HG03469 (cell line): ENCODE data around the gene PEDS1.
"Not testable (repeated sequence)": the region's sequence is repeated elsewhere in the genome, so short reads cannot be mapped to it uniquely, and the experiment has no call there.

Experiments
- ATAC-seq: cut with Tn5 transposase; IDR thresholded peaks from one replicate; pipeline ENCODE4 v1.9.1; 2021; ENCODE audit warnings: mild to moderate bottlenecking, moderate library complexity, moderate number of reproducible peaks; ENCODE audit not compliant: unreplicated experiment

PEDS1 gene

DNA sequence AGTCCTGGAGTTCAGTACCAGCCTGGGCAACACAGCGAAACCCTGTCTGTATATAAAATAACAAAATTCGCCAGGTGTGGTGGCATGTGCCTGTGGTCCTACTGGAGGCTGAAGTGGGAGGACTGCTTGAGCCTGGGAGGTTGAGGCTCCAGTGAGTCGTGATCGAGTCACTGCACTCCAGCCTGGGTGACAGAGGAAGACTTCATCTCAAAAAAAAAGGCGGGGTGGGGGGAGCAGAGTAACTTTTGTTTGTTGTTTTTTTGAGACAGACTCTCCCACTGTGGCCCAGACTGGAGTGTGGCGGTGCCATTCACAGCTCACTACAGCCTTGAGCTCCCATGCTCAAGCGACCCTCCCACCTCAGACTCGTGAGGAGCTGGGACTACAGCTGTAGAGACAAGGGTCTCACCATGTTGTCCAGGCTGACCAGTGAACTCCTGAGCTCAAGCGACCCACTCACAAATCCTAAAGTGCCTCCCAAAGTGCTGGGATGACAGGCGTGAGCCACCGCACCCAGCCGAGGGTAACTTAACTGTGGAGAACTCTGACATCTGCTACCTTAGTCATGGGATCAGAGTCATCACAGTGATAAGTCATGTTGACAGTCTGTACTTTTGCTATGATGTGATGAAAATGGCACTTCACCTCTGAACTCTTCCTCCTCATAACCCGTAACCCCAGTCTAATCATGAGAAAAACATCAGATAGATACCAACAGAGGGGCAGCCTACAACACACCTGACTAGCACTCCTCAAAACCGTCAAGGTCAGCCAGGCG lies 16.5 kb downstream of the PEDS1 start:
- no peak for ATAC-seq

DNA sequence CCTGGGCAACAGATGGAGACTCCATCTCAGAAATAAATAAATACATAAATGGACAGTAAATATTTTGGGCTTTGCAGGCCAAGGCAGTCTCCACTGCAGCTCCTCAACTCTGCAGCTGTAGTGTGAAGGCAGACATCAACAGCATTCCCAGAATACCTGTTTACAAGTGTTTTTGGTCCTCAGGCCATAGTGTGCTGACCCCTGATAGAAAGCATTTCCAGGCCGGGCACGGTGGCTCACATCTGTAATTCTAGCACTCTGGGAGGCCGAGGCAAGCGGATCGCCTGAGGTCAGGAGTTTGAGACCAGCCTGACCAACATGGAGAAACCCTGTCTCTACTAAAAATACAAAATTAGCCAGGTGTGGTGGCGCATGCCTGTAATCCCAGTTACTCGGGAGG lies 18.4 kb downstream of the PEDS1 start:
- ATAC-seq: not testable (repeated sequence)

DNA sequence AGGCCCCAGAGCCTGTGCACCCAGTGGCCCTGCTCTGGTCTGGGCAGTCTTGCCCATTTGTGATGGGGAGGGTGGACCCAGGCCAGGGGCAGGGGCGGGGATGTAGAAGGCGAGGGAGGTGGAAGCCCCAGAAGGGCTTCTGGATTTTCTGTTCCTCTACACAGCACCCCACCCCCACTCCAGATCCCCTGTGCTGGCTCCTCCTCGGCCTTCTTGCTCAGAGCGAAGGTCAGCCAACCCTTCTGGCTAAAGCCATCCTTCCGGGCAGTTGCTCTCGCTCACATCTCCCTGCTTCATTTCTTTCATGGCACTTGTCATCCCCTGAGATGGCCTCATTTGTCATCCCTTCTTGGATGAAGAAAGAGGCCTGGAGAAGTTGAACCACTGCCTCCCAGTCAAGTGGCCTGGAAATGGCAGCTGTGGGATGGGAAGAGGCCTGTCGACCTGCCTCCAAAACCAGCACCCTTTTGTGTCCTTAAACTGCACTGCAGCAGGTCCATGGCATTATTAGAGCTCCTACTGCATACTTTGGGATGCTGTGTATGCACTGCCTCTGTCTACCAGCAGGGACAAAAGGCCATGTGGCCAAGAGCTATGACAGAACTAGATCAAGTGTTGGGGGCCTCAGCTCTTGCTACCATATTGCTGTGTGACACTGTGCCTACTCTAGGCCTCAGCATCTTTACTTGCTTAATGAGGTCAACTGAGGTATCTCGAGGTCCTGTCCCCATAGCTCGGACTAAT lies 19.9 kb downstream of the PEDS1 start:
- no peak for ATAC-seq

DNA sequence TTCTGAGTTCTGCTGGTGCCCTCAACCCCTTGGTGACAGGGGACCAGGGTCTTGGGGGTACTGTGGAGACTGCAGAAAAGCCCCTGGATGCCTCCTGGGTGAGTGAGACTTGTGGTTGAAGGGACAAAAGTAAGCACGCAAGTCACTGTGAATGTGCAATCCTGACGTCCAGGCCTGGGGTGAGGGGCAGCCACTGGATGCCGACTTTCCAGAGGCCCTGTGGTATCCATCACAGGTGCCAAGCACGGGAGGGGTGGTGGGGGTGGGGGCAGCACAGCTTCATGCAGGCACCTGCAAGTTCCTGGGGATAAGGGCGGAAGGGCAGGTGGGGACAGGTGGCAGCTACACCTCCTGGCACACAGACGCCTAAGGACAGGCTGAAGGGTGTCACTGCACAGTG lies 20.5 kb downstream of the PEDS1 start:
- ATAC-seq: no peak

DNA sequence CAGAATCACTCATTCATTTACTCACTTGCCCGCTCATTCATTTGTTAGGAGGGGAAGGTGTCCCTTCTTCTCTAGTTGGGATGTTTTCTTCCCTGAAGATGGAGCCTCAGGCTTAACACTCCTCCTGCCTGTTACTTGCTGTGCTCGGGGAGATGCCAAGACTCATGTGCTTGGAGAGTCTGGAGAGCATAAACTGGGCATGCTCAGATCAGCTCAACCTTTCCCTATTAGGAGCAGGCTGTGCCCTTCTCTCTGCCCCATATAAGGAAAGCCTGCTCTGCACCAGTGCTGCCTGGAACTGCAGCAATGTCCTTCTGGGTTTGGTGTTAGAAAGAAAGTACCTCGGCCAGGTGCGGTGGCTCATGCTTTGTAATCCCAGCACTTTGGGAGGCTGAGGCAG lies 22.5 kb downstream of the PEDS1 start:
- ATAC-seq: no peak

DNA sequence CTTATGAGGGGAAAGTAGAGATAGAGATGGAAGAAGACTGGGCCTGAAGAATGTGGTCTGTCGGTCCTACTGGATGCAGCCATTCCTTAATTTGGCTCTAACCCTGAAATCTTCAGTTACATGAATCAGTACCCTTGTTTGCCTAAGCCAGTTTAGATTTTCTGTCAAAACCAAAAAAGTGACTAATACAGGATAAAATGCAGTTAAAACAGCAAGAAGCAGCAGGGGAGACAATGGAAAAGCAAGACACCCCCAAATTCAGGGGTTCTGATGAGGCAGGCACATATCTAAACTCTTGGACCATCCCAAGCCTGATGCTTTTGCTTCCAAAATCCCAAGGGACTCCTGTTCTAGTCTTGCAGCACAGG lies 23.2 kb downstream of the PEDS1 start:
- ATAC-seq: no peak

- no peak for ATAC-seq
Observed at GRCh38 chr20:50129662-50130355, 23.7 kb downstream of the PEDS1 start.

- ATAC-seq: no peak
Observed at GRCh38 chr20:50128520-50128905, 25.0 kb downstream of the PEDS1 start.

GRCh38 chr20:50127587-50128519 lies 25.7 kb downstream of the PEDS1 start:
- ATAC-seq: no peak

DNA sequence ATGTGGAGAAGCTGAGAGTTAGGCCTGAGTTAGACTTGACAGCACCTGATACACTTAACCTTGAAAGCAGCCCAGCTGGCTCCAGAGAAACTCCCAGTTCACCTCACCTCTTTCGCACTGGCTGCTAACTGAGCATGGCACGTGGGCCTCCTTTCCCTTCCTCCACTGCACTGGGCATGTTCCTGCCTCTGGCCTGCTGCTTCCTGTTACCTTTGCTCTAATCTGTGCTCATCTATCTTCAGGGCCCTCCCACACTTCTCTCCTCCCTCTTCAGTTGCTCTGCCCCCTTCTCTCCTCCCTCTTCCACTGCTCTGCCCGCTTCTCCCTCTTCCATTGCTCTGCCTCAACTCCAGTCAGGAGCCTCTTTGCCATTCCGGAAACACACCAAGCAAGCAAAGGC lies 26.9 kb downstream of the PEDS1 start:
- ATAC-seq: no peak

- no peak for ATAC-seq
Observed at GRCh38 chr20:50125279-50125678, 28.2 kb downstream of the PEDS1 start.

DNA sequence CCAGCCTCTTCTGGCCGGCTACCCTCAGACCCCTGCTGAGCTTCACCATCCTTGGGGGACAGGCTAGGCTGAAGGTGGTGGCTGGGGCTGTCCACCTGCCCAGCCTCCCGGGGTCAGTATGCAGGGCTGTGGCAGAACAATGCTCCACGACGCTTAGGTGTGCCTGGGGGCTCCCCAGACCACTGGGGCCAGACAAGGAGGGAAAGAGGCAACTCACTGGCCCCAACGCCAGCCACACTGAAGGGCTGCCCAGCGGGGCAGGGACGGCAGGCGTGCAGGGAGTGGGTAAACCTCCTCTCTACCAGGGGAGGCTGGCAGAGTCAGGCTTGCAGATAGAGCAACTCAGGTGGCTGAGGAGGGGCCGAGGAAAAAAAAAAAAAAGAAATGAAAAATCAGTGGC lies 29.0 kb downstream of the PEDS1 start:
- ATAC-seq: no peak

DNA sequence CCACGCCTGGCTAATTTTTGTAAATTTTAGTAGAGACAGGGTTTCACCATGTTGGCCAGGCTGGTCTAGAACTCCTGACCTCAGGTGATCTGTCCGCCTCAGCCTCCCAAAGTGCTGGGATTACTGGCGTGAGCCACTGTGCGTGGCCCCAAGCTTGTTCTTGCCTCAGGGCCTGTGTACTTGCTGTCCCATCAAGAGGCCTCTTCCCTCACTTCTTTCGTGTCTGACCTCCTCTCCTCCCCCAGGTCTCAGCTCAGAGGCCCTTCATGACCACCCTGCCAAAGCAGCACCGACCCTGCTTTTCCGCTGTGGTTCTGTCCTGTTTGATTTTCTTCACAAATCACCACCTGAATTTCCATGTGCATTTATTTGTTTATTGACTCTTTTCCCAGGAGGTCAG lies 30.1 kb downstream of the PEDS1 start:
- ATAC-seq: no peak

DNA sequence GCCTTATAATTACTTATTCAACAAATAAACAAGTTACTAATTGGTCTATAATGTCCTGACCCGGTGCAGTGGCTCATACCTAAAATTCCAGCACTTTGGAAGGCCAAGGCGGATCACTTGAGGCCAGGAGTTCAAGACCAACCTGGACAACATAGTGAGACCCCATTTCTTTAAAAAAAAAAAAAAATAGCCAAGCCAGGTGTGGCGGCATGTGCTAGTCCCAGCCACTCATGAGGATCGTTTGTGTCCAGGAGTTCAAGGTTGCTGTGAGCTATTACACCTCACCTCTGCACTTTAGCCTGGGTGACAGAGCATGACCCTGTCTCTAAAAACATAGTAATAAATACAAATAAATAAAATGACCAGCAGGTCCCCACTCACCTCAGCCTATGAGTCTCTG lies 30.8 kb downstream of the PEDS1 start:
- ATAC-seq: no peak

GRCh38 chr20:50121858-50122271 lies 31.7 kb downstream of the PEDS1 start:
- ATAC-seq: no peak

DNA sequence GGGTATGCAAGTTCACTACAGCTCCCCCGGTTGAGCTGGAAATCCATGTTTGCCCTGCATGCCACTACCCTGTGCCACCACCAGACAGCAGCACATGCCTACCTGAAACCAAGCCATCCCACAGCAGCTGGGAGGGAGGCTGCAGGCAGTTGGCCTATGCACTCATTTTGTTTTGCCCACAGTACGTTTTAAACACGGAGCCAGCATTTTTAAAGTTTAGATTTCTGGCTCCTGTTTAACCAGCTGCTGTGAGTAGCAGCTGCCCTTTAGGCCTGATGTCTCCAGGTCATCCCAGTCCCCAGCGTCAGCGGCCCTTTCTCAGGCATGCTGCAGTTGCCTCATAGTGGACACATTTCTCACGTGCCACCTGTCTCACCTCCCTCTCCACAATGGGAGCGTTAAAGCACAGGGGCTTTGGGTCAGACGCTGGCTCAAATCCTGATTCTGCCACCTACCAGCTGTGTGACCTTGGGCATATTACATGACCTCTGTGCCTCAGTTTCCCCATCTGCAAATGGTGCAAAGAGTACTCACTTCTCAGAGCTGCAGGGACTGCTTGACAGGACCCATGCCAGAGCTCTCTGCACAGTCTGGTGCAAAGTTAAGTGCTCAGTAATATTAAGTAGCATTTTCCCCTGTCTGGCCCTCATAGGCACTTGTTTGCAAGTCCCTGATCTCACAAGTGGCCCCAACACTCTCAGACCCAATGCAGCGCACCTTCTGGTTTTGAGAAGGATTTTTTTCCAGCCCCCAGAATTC lies 32.4 kb downstream of the PEDS1 start:
- ATAC-seq: no peak

GRCh38 chr20:50118203-50118602 lies 35.3 kb downstream of the PEDS1 start:
- ATAC-seq: no peak

- no peak for ATAC-seq
Observed at GRCh38 chr20:50116368-50116999, 37.0 kb downstream of the PEDS1 start.

DNA sequence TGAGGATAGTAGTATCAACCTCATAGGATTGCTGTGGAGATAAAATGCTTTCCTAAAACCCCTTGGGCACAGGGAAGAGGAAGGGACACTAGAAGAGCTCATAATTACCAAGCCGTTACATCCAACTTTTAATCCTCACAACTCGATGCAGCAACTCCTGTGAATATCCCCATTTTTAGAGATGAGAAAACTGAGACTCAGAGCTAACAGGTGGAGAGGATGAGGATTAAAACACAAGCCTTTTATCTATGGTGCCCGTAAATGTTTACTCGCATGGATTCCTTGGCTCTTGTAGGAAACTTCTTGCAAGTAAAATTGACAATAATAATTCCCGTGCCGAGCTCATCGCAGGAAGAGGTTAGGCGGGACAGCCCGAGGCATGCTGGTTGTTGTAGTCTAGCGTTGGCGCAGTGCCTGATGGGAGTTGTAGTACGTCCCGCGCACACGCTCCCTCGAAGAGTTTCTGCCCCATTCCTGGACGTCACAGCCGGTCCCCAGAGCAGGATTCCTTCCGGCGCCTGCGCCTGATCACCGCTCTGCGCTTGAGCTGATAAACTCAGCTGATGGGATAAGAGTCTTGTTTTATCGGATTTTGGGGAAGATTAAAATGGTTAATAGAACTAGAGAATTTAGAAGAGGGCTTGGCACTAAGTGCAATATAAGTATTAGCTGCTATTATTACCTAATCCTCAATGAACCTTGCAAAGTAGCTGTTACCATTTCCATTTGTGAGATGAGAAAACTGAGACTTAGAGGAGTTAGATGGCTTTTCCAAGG lies 37.7 kb downstream of the PEDS1 start:
- ATAC-seq: peak; percentile 54
